RPMI8226 (cell line): ENCODE measurements around the gene BCKDHA.
A peak's percentile ranks its signal among the peaks of the same experiment; 100 is the strongest.
"Not testable (repeated sequence)": the region's sequence is repeated elsewhere in the genome, so short reads cannot be mapped to it uniquely, and the experiment has no call there.

Experiments
- DNase-seq: peaks from one replicate; pipeline ENCODE4 v3.0.0-alpha.2; 2015

BCKDHA gene

GRCh38 chr19:41427647-41428480, 30.2 kb downstream of the BCKDHA start:
- no peak for DNase-seq

GRCh38 chr19:41428481-41428859, 30.9 kb downstream of the BCKDHA start:
- DNase-seq, result no peak

GRCh38 chr19:41430922-41431321, 33.3 kb downstream of the BCKDHA start:
- no peak for DNase-seq

GRCh38 chr19:41431426-41432386, 34.1 kb downstream of the BCKDHA start:
- no peak for DNase-seq

GRCh38 chr19:41433171-41433570, 35.6 kb downstream of the BCKDHA start:
- DNase-seq, result no peak

- no peak for DNase-seq
Observed at GRCh38 chr19:41434450-41434849, 36.8 kb downstream of the BCKDHA start.

- not testable (repeated sequence) for DNase-seq
Observed at GRCh38 chr19:41435376-41435775, 37.8 kb downstream of the BCKDHA start.

- DNase-seq, result no peak
Observed at GRCh38 chr19:41435936-41436673, 38.5 kb downstream of the BCKDHA start.

- DNase-seq, result no peak
Observed at GRCh38 chr19:41436674-41436951, 39.0 kb downstream of the BCKDHA start.

- no peak for DNase-seq
Observed at GRCh38 chr19:41437944-41438574, 40.4 kb downstream of the BCKDHA start.

- peak; percentile 97 for DNase-seq
Observed at GRCh38 chr19:41439441-41440222, 42.0 kb downstream of the BCKDHA start, which contains the start of gene DMAC2. TSS of gene DMAC2 (minus strand) at chr19:41439912. CDS start at chr19:41439899, 13 bp downstream.

GRCh38 chr19:41441321-41441945, 43.8 kb downstream of the BCKDHA start:
- no peak for DNase-seq

GRCh38 chr19:41442473-41443355, 45.1 kb downstream of the BCKDHA start, which contains the start of gene ERICH4:
TSS of gene ERICH4 (plus strand) at chr19:41443156. CDS start at chr19:41443170, 14 bp downstream.
- DNase-seq, result no peak

- DNase-seq, result no peak
Observed at GRCh38 chr19:41443813-41444455, 46.3 kb downstream of the BCKDHA start.

- no peak for DNase-seq
Observed at GRCh38 chr19:41445575-41445974, 48.0 kb downstream of the BCKDHA start.

- DNase-seq, result no peak
Observed at GRCh38 chr19:41447732-41448332, 50.2 kb downstream of the BCKDHA start.

GRCh38 chr19:41449079-41449864, 51.7 kb downstream of the BCKDHA start:
- DNase-seq, result peak; percentile 64

GRCh38 chr19:41449865-41450178, 52.2 kb downstream of the BCKDHA start:
- DNase-seq, result no peak
